ENCODE data around the gene PGP. TPM values are rescaled to one million over a fixed set of nuclear protein-coding genes. Genes with fewer than 3 reads are reported as not detected.
"Not testable (repeated sequence)": the region's sequence is repeated elsewhere in the genome, so short reads cannot be mapped to it uniquely, and the experiment has no call there.

Gene PGP
- total and polyA plus RNA-seq, 12 donors, result 21.1 to 48.3 (median 27.3) TPM

- Histone ChIP-seq H3K9me3 (no peaks in the 10 kb centered on the region), H3K4me3 (no peak overlapping the region), H3K27me3 (no peaks in the 10 kb centered on the region), H3K27ac (no peak overlapping the region), H3K4me1 (peaks cover 0 to 8% (median 0%) of the 10 kb centered on the region in 9 donors), H3K36me3 (peaks cover 0 to 93% (median 53%) of the 10 kb centered on the region in 9 donors)
- TF ChIP-seq CTCF (IDR thresholded peaks at IDR 0.05), result no peak
- intact Hi-C loops (cut with DNase I), result no loop called here
- DNase-seq (no peak), ATAC-seq (no peak)
- 93 to 97% methylated on average over 11 of the region's 11 CpGs for WGBS, 2 donors
Measured at GRCh38 chr16:2243781-2244180, 29.1 kb upstream of the PGP start.

DNA sequence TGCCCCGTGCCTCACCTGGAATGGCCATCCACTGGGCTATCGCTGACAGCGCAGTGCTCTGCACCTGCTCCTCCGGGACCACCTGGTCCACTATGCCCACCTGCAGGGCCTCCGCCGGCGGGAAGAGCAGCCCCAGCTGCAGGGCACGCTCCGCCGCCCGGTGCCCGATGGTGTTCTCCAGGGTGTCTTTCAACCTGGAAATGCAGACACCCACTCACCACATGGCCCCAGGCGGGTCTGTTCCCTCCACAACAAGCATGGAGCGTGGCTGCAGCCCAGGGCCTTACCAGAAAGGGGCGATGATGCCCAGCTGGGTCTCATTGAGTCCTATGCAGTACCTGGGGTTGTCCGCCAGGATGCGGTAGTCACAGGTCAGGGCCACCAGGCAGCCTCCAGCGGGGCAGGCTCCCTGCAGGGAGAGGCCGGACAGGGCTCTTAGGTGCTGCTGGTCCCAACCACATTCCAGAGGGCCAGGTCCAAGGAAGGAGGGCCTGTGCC, 28.4 kb upstream of the PGP start:
- intact Hi-C loops (cut with DNase I), result no loop called here
- 94 to 97% methylated on average over 19 of the region's 19 CpGs for WGBS, 2 donors
- no peak for TF ChIP-seq CTCF (IDR thresholded peaks at IDR 0.05)

DNA sequence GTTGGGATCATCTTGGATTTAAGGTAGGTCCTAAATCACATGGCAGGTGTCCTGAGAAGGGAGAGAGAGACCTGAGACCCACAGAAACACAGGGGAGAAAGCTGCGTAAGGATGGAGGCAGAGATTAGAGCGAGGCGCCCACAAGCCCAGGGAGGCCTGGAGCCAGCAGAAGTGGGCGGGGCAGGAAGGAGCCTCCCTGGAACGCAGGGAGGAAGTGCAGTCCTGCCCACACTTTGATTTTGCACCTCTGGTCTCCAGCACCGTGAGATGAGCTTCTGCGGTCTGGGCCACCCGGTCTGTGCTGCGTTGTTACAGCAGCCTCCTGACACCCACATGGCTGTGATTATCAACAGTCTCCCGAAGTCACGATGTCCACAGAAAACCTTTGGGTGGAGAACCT, 28.0 kb upstream of the PGP start:
- WGBS, 2 donors, result 75 to 78% methylated on average over 11 of the region's 11 CpGs
- H3K27ac ChIP-seq, result no peak overlapping the region
- ATAC-seq, result no peak
- no peak for DNase-seq
- H3K27me3 ChIP-seq, result peaks cover 0 to 6% (median 0%) of the 10 kb centered on the region in 7 donors
- H3K4me1 ChIP-seq, result peaks cover 0 to 15% (median 6%) of the 10 kb centered on the region in 9 donors
- H3K36me3 ChIP-seq, result peaks cover 0 to 84% (median 53%) of the 10 kb centered on the region in 9 donors
- TF ChIP-seq CTCF (IDR thresholded peaks at IDR 0.05), result no peak
- intact Hi-C loops (cut with DNase I), result no loop called here
- H3K9me3 ChIP-seq, result no peaks in the 10 kb centered on the region
- H3K4me3 ChIP-seq, result no peak overlapping the region

More for the DNA sequence above, 28.4 kb upstream of the PGP start:
- DNase-seq (no peak), ATAC-seq (no peak)
- Histone ChIP-seq H3K9me3 (no peaks in the 10 kb centered on the region), H3K27ac (no peak overlapping the region), H3K4me3 (no peak overlapping the region), H3K4me1 (peaks cover 0 to 10% (median under 1%) of the 10 kb centered on the region in 9 donors), H3K27me3 (peaks cover 0 to 1% (median 0%) of the 10 kb centered on the region in 7 donors), H3K36me3 (peaks cover 0 to 86% (median 53%) of the 10 kb centered on the region in 9 donors)

DNA sequence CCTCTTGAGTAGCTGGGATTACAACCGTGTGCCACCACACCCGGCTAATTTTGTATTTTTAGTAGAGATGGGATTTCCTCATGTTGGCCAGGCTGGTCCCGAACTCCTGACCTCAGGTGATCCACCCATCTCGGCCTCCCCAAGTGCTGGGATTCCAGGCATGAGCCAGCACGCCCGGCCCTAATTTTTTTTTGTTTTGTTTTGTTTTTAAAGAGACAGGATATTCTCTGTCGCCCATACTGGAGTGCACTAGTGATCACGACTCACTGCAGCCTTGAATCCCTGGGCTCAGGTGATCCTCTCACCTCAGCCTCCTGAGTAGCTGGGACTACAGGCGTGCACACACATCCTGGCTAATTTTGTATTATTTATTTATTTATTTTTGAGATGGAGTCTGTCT, 25.7 kb upstream of the PGP start:
- intact Hi-C loops (cut with DNase I); H3K4me3 ChIP-seq; H3K27ac ChIP-seq; ATAC-seq; H3K9me3 ChIP-seq; DNase-seq: not testable (repeated sequence)
- Histone ChIP-seq H3K27me3 (peaks cover 0 to 29% (median 8%) of the 10 kb centered on the region in 7 donors), H3K4me1 (peaks cover 13 to 34% (median 23%) of the 10 kb centered on the region in 9 donors), H3K36me3 (peaks cover 0 to 68% (median 47%) of the 10 kb centered on the region in 9 donors)
- WGBS, 2 donors, result 67 to 68% methylated on average over 9 of the region's 9 CpGs
